HepG2 (cell line): Measurements from ENCODE around the gene ZBTB44. TPM values are rescaled to one million over a fixed set of nuclear protein-coding genes. Genes with fewer than 3 reads are reported as not detected.

Experiments used
- ATAC-seq: fragments of 200-7000 bp; cut with Tn5 transposase; 3 replicates; pipeline ENCODE4 v1.9.1; 2020; ENCODE audit warnings: mild to moderate bottlenecking, moderate library complexity
- BruUV-seq: library from RNA; stranded (reverse); fragments of 400-500 nt; replicated peaks from 2 replicates; lab custom pipeline; 2021; lab: Mats Ljungman, UMichigan
- CTCF ChIA-PET: fragments of 300-600 bp; formaldehyde crosslinking; extraction: SDS; loops from one replicate; lab custom pipeline; 2021; ENCODE audit warnings: low total read pairs, inconsistent platforms, low intra/inter-chr PET ratio; lab: Yijun Ruan, JAX
- POLR2A ChIA-PET: fragments of 350-600 bp; sonication (Branson Sonifier 250); formaldehyde crosslinking; loops from one replicate; lab custom pipeline; 2020; ENCODE audit warnings: antibody characterized with exemption, inconsistent platforms; lab: Yijun Ruan, JAX
- DNase-seq: peaks from one replicate; pipeline ENCODE4 v3.0.0-alpha.2; 2015; ENCODE audit warnings: low spot score
- FAIRE-seq: peaks from 3 replicates; lab custom pipeline; 2011; peaks lifted over from hg19 to GRCh38; lab: Jason Lieb, UNC
- H2AFZ ChIP-seq: one replicate; pipeline ENCODE4 v1.6.1; 2011; ENCODE audit warnings: low read length, inconsistent platforms
- H3K27ac ChIP-seq: fragments of 300-600 bp; 3 replicates; pipeline ENCODE4 v1.8.0; 2011; ENCODE audit warnings: mixed run types, mild to moderate bottlenecking, mixed read lengths, low read length, inconsistent platforms; ENCODE audit not compliant: insufficient read depth; ENCODE audit errors: extremely low read length
- H3K27me3 ChIP-seq, 2 experiments: fragments of 200-600 bp in 1 of 2; 2 replicates in 1 of 2; 3 replicates in 1 of 2; pipeline versions ENCODE4 v1.6.0 to v1.8.0; 2011; ENCODE audit warnings: low read length in 2 of 2, mild to moderate bottlenecking in 2 of 2, moderate library complexity in 2 of 2, inconsistent platforms in 1 of 2; ENCODE audit not compliant: insufficient read depth in 2 of 2, control insufficient read depth in 1 of 2
- H3K36me3 ChIP-seq, 2 experiments: fragments of 200-600 bp in 1 of 2; replicated peaks in 1 of 2; 2 replicates in 1 of 2; 3 replicates in 1 of 2; pipeline versions ENCODE4 v1.5.1 to v1.8.0; 2011; ENCODE audit warnings: low read length in 2 of 2, inconsistent platforms in 1 of 2; ENCODE audit not compliant: insufficient read depth in 2 of 2, control insufficient read depth in 1 of 2
- H3K4me1 ChIP-seq: 2 replicates; pipeline ENCODE4 v1.5.1; 2012; ENCODE audit warnings: low read length, inconsistent platforms; ENCODE audit not compliant: insufficient read depth
- H3K4me2 ChIP-seq: 2 replicates; pipeline ENCODE4 v1.6.0; 2011; ENCODE audit warnings: low read depth, low read length, inconsistent platforms
- H3K4me3 ChIP-seq, 3 experiments: fragments of 200-600 bp in 1 of 3; sonication (generic), shearing (Covaris generic) in 1 of 3; replicated peaks in 1 of 3; 2 replicates each; pipeline ENCODE4 v1.5.1; 2011 to 2016; ENCODE audit warnings: low read length in 3 of 3, inconsistent platforms in 2 of 3, low read depth in 2 of 3, mild to moderate bottlenecking in 2 of 3, control low read depth in 1 of 3, mixed read lengths in 1 of 3; ENCODE audit not compliant: insufficient read depth in 1 of 3
- H3K79me2 ChIP-seq: one replicate; pipeline ENCODE4 v1.6.1; 2011; ENCODE audit warnings: low read length, inconsistent platforms; ENCODE audit not compliant: insufficient read depth
- H3K9ac ChIP-seq: 2 replicates; pipeline ENCODE4 v1.6.0; 2011; ENCODE audit warnings: mild to moderate bottlenecking, low read depth, low read length, inconsistent platforms; ENCODE audit not compliant: insufficient read depth
- H3K9me3 ChIP-seq: 2 replicates; pipeline ENCODE4 v1.5.1; 2012; ENCODE audit warnings: mild to moderate bottlenecking, low read length
- H4K20me1 ChIP-seq: 2 replicates; pipeline ENCODE4 v1.6.0; 2011; ENCODE audit warnings: inconsistent platforms, mild to moderate bottlenecking, low read length, moderate library complexity; ENCODE audit not compliant: insufficient read depth
- BHLHE40 ChIP-seq: IDR thresholded peaks from 2 replicates; pipeline ENCODE4 v1.6.1; 2011; ENCODE audit warnings: low read length, improper control_type of control experiment
- HMGXB4 ChIP-seq, 2 experiments: sonication (generic) in 1 of 2; formaldehyde crosslinking in 1 of 2; IDR thresholded peaks; 2 replicates each; pipeline versions ENCODE4 v1.4.0 to v1.6.1; 2018 to 2020; ENCODE audit warnings: missing genetic modification reagents in 2 of 2, borderline replicate concordance in 1 of 2, low read depth in 1 of 2, mild to moderate bottlenecking in 1 of 2, missing biosample characterization in 1 of 2
- IRF9 ChIP-seq: sonication (generic); formaldehyde crosslinking; IDR thresholded peaks from 2 replicates; pipeline ENCODE4 v1.8.0; 2022; ENCODE audit warnings: missing genetic modification reagents, mild to moderate bottlenecking, borderline replicate concordance
- MAZ ChIP-seq, 2 experiments: sonication (generic) in 1 of 2; formaldehyde crosslinking in 1 of 2; IDR thresholded peaks; 2 replicates each; pipeline versions ENCODE4 v1.5.0 to v1.6.1; 2012 to 2020; ENCODE audit warnings: low read depth in 2 of 2, mild to moderate bottlenecking in 2 of 2, borderline replicate concordance in 1 of 2, improper control_type of control experiment in 1 of 2, low read length in 1 of 2, missing genetic modification reagents in 1 of 2, moderate library complexity in 1 of 2
- MBNL3 ChIP-seq: fragments of 250-450 bp; sonication (Bioruptor Pico); conservative IDR thresholded peaks from 2 replicates; pipeline ENCODE4 v1.8.0; 2022; ENCODE audit warnings: mild to moderate bottlenecking, inconsistent platforms
- MTF2 ChIP-seq: sonication (generic); formaldehyde crosslinking; IDR thresholded peaks from 2 replicates; pipeline ENCODE4 v1.5.0; 2020; ENCODE audit warnings: missing genetic modification reagents, borderline replicate concordance
- NCOR1 ChIP-seq: fragments of 200-600 bp; sonication (generic); IDR thresholded peaks from 2 replicates; pipeline ENCODE4 v1.7.0; 2017; ENCODE audit warnings: antibody characterized with exemption, low read length, borderline replicate concordance
- NFIB ChIP-seq: sonication (generic); formaldehyde crosslinking; IDR thresholded peaks from 2 replicates; pipeline ENCODE4 v1.9.0; 2021; ENCODE audit warnings: missing genetic modification reagents, mild to moderate bottlenecking, borderline replicate concordance
- SMAD9 ChIP-seq: sonication (generic); formaldehyde crosslinking; IDR thresholded peaks from 2 replicates; pipeline ENCODE4 v1.5.1; 2020; ENCODE audit warnings: mild to moderate bottlenecking, missing genetic modification reagents
- SMC3 ChIP-seq: IDR thresholded peaks from 2 replicates; pipeline ENCODE4 v1.6.1; 2011; ENCODE audit warnings: low read length, improper control_type of control experiment
- XRCC5 ChIP-seq: fragments of 200-400 bp; formaldehyde crosslinking; optimal IDR thresholded peaks from 2 replicates; pipeline ENCODE3; 2017; ENCODE audit warnings: mild to moderate bottlenecking, low read length
- YY1 ChIP-seq: IDR thresholded peaks from 2 replicates; pipeline ENCODE4 v1.6.1; 2011; ENCODE audit warnings: low read length, low read depth, moderate library complexity, mild to moderate bottlenecking; ENCODE audit not compliant: insufficient read depth, insufficient replicate concordance
- ZBTB7B ChIP-seq: sonication (generic); formaldehyde crosslinking; IDR thresholded peaks from 2 replicates; pipeline ENCODE4 v1.4.0; 2020; ENCODE audit warnings: missing genetic modification reagents
- ZKSCAN1 ChIP-seq: fragments of 150-350 bp; IDR thresholded peaks from 2 replicates; pipeline ENCODE4 v1.6.1; 2014; ENCODE audit warnings: low read length
- ZNF333 ChIP-seq: sonication (generic); formaldehyde crosslinking; IDR thresholded peaks from 2 replicates; pipeline ENCODE4 v1.4.0; 2020; ENCODE audit warnings: mild to moderate bottlenecking, missing genetic modification reagents, borderline replicate concordance
- ZNF781 ChIP-seq: sonication (generic); formaldehyde crosslinking; IDR thresholded peaks from 2 replicates; pipeline ENCODE4 v1.5.1; 2020; ENCODE audit warnings: borderline replicate concordance, mild to moderate bottlenecking, missing genetic modification reagents; ENCODE audit errors: not compliant biosample characterization
- ZSCAN31 ChIP-seq: sonication (generic); formaldehyde crosslinking; IDR thresholded peaks from 2 replicates; pipeline ENCODE4 v1.5.0; 2020; ENCODE audit warnings: low read depth, mild to moderate bottlenecking, missing genetic modification reagents
- WGBS: methylation state at CpG from one replicate; pipeline ENCODE4 v1.1.6; 2017; ENCODE audit warnings: low lambda C conversion rate; 5-methylcytosine and 5-hydroxymethylcytosine counted together
- in situ Hi-C: cut with HindIII; loops from 2 replicates; pipeline ENCODE4 v1.10.0; 2017; ENCODE audit warnings: low pct_unique_long_range_greater_than_20kb; ENCODE audit not compliant: extremely low pct_ligation_motif_present
- intact Hi-C: fragments of 100-400 bp; cut with micrococcal nuclease; formaldehyde crosslinking; loops from one replicate; pipeline ENCODE4 v1.10.0; 2022; ENCODE audit not compliant: unreplicated experiment
- polyA plus RNA-seq, 8 experiments: library from polyadenylated mRNA; depleted of rRNA in 3 of 8; stranded (reverse) in 7 of 8; unstranded in 1 of 8; fragments of >200 nt; fragmentation: Illumina TruSeq in 4 of 8; extraction: Trizol in 4 of 8; gene quantifications; 2 replicates each; pipeline versions ENCODE4 v1.2.1 to v1.2.3, GENCODE V29; 2011 to 2016; ENCODE audit warnings: low read depth in 4 of 8, missing spikeins in 1 of 8, mixed read lengths in 1 of 8; ENCODE audit not compliant: insufficient read depth in 1 of 8
- total RNA-seq, 5 experiments: library from RNA; depleted of rRNA; stranded (reverse); fragments of >200 nt; fragmentation: Illumina TruSeq; extraction: Trizol; gene quantifications; 2 replicates each; pipeline ENCODE4 v1.2.3, GENCODE V29; 2016; ENCODE audit warnings: low read depth in 1 of 5

ZBTB44 gene
- total and polyA plus RNA-seq, 2 of the 13 experiments (the other 11 are each of a cell fraction or from before 2014, with no cell fraction given): 22.8 to 23.6 TPM

GRCh38 chr11:130213143-130213978 lies 101.4 kb downstream of the ZBTB44 start:
- Histone ChIP-seq H3K9me3 (no peaks in the 10 kb centered on the region), H3K9ac (no peak overlapping the region), H3K4me3 (peak overlapping the region in 1 of 3 experiments; percentile 48; a peak in 2 of 6 replicates), H3K27ac (no peak overlapping the region), H2AFZ (no peak overlapping the region), H3K4me1 (peaks cover 22% of the 10 kb centered on the region), H3K4me2 (peak overlapping the region; percentile 64), H3K79me2 (no peaks in the 10 kb centered on the region), H3K36me3 (no peaks in the 10 kb centered on the region), H3K27me3 (peaks cover 0 to 25% of the 10 kb centered on the region in 2 experiments; a peak in 4 of 5 replicates), H4K20me1 (no peaks in the 10 kb centered on the region)
- ChIA-PET POLR2A (interaction anchor here (1.6 kb wide), 1 partner anchor 32 kb away, joined by 8 read pairs; no protein-coding TSS in a partner anchor), CTCF (interaction anchor here (0.6 to 1.6 kb wide), 5 partner anchors 43 to 649 kb away, joined by 3 to 9 read pairs (median 3); no protein-coding TSS in a partner anchor)
- WGBS: 37% methylated on average over 17 of the region's 28 CpGs
- peak; percentile 21 for DNase-seq
- FAIRE-seq: peak; percentile 48
- intact Hi-C loops: loop anchor here (1.0 to 5.0 kb wide), 4 partner anchors 158 to 681 kb away; no protein-coding TSS in a partner anchor
- ATAC-seq: peak; percentile 83
- no TSS peak for BruUV-seq
- in situ Hi-C loops: loop anchor here (5.0 to 25.0 kb wide), 4 partner anchors 151 to 674 kb away; no protein-coding TSS in a partner anchor
- TF ChIP-seq ZSCAN31 (CRISPR knock-in tag) (0 out of 2 replicates have a peak, but pooled peaks have one; percentile 17), MBNL3 (CRISPR knock-in tag) (no peak), BHLHE40 (peak; percentile 24; the same call in 1 of the 2 replicates), ZNF333 (no peak), XRCC5 (peak; percentile 53), ZBTB7B (CRISPR knock-in tag) (peak; percentile 47; the same call in 1 of the 2 replicates), SMAD9 (CRISPR knock-in tag) (0 out of 2 replicates have a peak, but pooled peaks have one; percentile 14), HMGXB4 (CRISPR knock-in tag; IDR thresholded peaks at IDR 0.05; ENCODE audit: borderline replicate concordance in 1 of 2, low read depth in 1 of 2) (peak in 1 of 2 experiments; percentile 66; a peak in 2 of 4 replicates), MTF2 (no peak), NFIB (CRISPR knock-in tag) (no peak), ZNF781 (CRISPR knock-in tag) (no peak), YY1 (peak; percentile 54), SMC3 (peak; percentile 23), ZKSCAN1 (0 out of 2 replicates have a peak, but pooled peaks have one; percentile 30), NCOR1 (no peak), MAZ (IDR thresholded peaks at IDR 0.05; ENCODE audit: borderline replicate concordance, low read depth, low read length) (peak; percentile 63; the same call in 1 of the 2 replicates), MAZ (CRISPR knock-in tag; IDR thresholded peaks at IDR 0.05; ENCODE audit: low read depth) (peak; percentile 63), IRF9 (CRISPR knock-in tag) (0 out of 2 replicates have a peak, but pooled peaks have one; percentile 61)
